B cell (primary cell): Measurements from ENCODE around the gene GOLGA6L2. TPM values are rescaled to one million over a fixed set of nuclear protein-coding genes. Genes with fewer than 3 reads are reported as not detected.

Experiments used
- ATAC-seq: fragments of 200-7000 bp; cut with Tn5 transposase; one replicate; pipeline ENCODE4 v1.10.0; 2021; ENCODE audit warnings: low read depth, mild to moderate bottlenecking, moderate number of reproducible peaks, moderate library complexity
- CTCF ChIA-PET: fragments of 350-600 bp; sonication (Branson Sonifier 250); formaldehyde crosslinking; loops from one replicate; lab custom pipeline; 2021; ENCODE audit warnings: antibody characterized with exemption, inconsistent platforms; lab: Charles Lee
- POLR2A ChIA-PET: fragments of 350-600 bp; sonication (Branson Sonifier 250); formaldehyde crosslinking; loops from one replicate; lab custom pipeline; 2021; ENCODE audit warnings: antibody characterized with exemption; lab: Charles Lee
- DNase-seq: peaks from one replicate; pipeline ENCODE4 v3.0.0; 2013
- H2AFZ ChIP-seq: 2 replicates; pipeline ENCODE4 v1.6.1; 2012; ENCODE audit warnings: mild to moderate bottlenecking, low read depth, low read length; ENCODE audit not compliant: insufficient read depth, poor library complexity, severe bottlenecking
- H3K27ac ChIP-seq, 2 donors: 1 replicate in 1 of 2; 2 replicates in 1 of 2; pipeline ENCODE4 v1.5.1; 2012 to 2013; ENCODE audit warnings: low read length in 2 of 2, mild to moderate bottlenecking in 2 of 2, moderate library complexity in 1 of 2
- H3K27me3 ChIP-seq, 4 experiments: fragments of 200-600 bp in 1 of 4; sonication (generic) in 1 of 4; replicated peaks in 1 of 4; 1 replicate in 2 of 4; 2 replicates in 2 of 4; pipeline versions ENCODE4 v1.6.1 to v1.7.0; 2013 to 2016; ENCODE audit warnings: low read length in 3 of 4, mild to moderate bottlenecking in 2 of 4, mixed read lengths in 1 of 4, moderate library complexity in 1 of 4; ENCODE audit not compliant: insufficient read depth in 4 of 4, control insufficient read depth in 3 of 4; ENCODE audit errors: control extremely low read depth in 1 of 4
- H3K36me3 ChIP-seq, 2 experiments: replicated peaks in 1 of 2; 1 replicate in 1 of 2; 2 replicates in 1 of 2; pipeline versions ENCODE4 v1.6.1 to v1.7.1; 2013; ENCODE audit warnings: low read length in 1 of 2; ENCODE audit not compliant: insufficient read depth in 2 of 2, control insufficient read depth in 1 of 2; ENCODE audit errors: control extremely low read depth in 1 of 2, extremely low read depth in 1 of 2
- H3K4me1 ChIP-seq, 2 donors: fragments of 200-600 bp in 1 of 2; sonication (generic) in 1 of 2; 1 replicate in 1 of 2; 2 replicates in 1 of 2; pipeline versions ENCODE4 v1.5.1 to v1.6.1; 2013 to 2017; ENCODE audit warnings: low read length in 2 of 2; ENCODE audit not compliant: control insufficient read depth in 2 of 2, insufficient read depth in 2 of 2
- H3K4me2 ChIP-seq: replicated peaks from 2 replicates; pipeline ENCODE3; 2012; ENCODE audit warnings: mild to moderate bottlenecking, low read depth, low read length; ENCODE audit not compliant: poor library complexity, severe bottlenecking
- H3K4me3 ChIP-seq, 5 experiments: fragments of 200-600 bp in 1 of 5; sonication (generic) in 1 of 5; 1 replicate in 3 of 5; 2 replicates in 2 of 5; pipeline versions ENCODE4 v1.5.1 to v1.7.0; 2011 to 2016; ENCODE audit warnings: low read length in 4 of 5, mild to moderate bottlenecking in 4 of 5, low read depth in 2 of 5, control low read depth in 1 of 5, moderate library complexity in 1 of 5; ENCODE audit not compliant: insufficient read depth in 1 of 5; ENCODE audit errors: control extremely low read depth in 1 of 5, extremely low read depth in 1 of 5
- H3K79me2 ChIP-seq: fragments of 200-600 bp; sonication (generic); one replicate; pipeline ENCODE4 v1.6.0; 2016; ENCODE audit warnings: low read length; ENCODE audit not compliant: control insufficient read depth, insufficient read depth
- H3K9ac ChIP-seq: fragments of 200-600 bp; sonication (generic); 2 replicates; pipeline ENCODE4 v1.6.1; 2017; ENCODE audit warnings: mild to moderate bottlenecking, low read length, moderate library complexity
- H3K9me3 ChIP-seq, 3 donors: one replicate each; pipeline versions ENCODE4 v1.6.1 to v1.7.1; 2013; ENCODE audit warnings: low read length in 2 of 3; ENCODE audit not compliant: control insufficient read depth in 2 of 3, insufficient read depth in 1 of 3; ENCODE audit errors: control extremely low read depth in 1 of 3
- H4K20me1 ChIP-seq: 2 replicates; pipeline ENCODE4 v1.6.0; 2012; ENCODE audit warnings: mild to moderate bottlenecking, low read length; ENCODE audit not compliant: insufficient read depth, control insufficient read depth, poor library complexity, severe bottlenecking
- H3K27ac Mint-ChIP-seq: one replicate; pipeline ENCODE4 v1.8.0; 2021; ENCODE audit warnings: mixed read lengths
- H3K27me3 Mint-ChIP-seq: one replicate; pipeline ENCODE4 v1.8.0; 2021; ENCODE audit warnings: mixed read lengths
- H3K4me1 Mint-ChIP-seq: one replicate; pipeline ENCODE4 v1.8.0; 2021; ENCODE audit warnings: mixed read lengths
- H3K4me3 Mint-ChIP-seq: one replicate; pipeline ENCODE4 v1.8.0; 2021; ENCODE audit warnings: mixed read lengths
- H3K9me3 Mint-ChIP-seq: one replicate; pipeline ENCODE4 v1.8.0; 2022; ENCODE audit warnings: mixed read lengths; ENCODE audit not compliant: insufficient read depth
- CTCF ChIP-seq: fragments of 200-600 bp; IDR thresholded peaks from one replicate; pipeline ENCODE4 v1.8.0; 2022; ENCODE audit warnings: antibody characterized with exemption, mild to moderate bottlenecking
- EZH2 ChIP-seq: IDR thresholded peaks from 2 replicates; pipeline ENCODE4 v1.6.1; 2012; ENCODE audit warnings: borderline replicate concordance, low read depth, mild to moderate bottlenecking, moderate library complexity, low read length; ENCODE audit not compliant: insufficient read depth, poor library complexity, severe bottlenecking
- WGBS: methylation state at CpG from one replicate; pipeline ENCODE4 v1.1.5; 2013; ENCODE audit warnings: missing lambda C conversion rate; ENCODE audit not compliant: insufficient coverage; 5-methylcytosine and 5-hydroxymethylcytosine counted together
- intact Hi-C: fragments of 100-400 bp; cut with micrococcal nuclease; formaldehyde crosslinking; loops from one replicate; pipeline ENCODE4 v1.10.0; 2022
- polyA plus RNA-seq: library from polyadenylated mRNA; depleted of rRNA; stranded (reverse); fragments of >200 nt; gene quantifications from 2 replicates; pipeline ENCODE4 v1.2.3, GENCODE V29; 2012
- total RNA-seq, 2 donors: library from RNA; stranded (reverse); fragments of 120-200 nt in 1 of 2; gene quantifications; 1 replicate in 1 of 2; 2 replicates in 1 of 2; pipeline versions ENCODE4 v1.2.3 to v1.2.4, GENCODE V29; 2013 to 2022

GOLGA6L2 gene
- total and polyA plus RNA-seq, 2 donors (not counting 1 experiment from before 2014, with no cell fraction given), result not detected

GRCh38 chr15:23422099-23422945 lies 24.7 kb downstream of the GOLGA6L2 start:
- Mint-ChIP-seq H3K27ac (no peak overlapping the region), H3K4me1 (no peaks in the 10 kb centered on the region), H3K9me3 (no peaks in the 10 kb centered on the region), H3K27me3 (no peaks in the 10 kb centered on the region), H3K4me3 (no peak overlapping the region)
- ATAC-seq (no peak), DNase-seq (no peak)
- CTCF ChIA-PET, result no interaction called here
- no peak for TF ChIP-seq CTCF
- TF ChIP-seq EZH2, result no peak
- no peak overlapping the region for H3K4me2 ChIP-seq
- no peak overlapping the region for H3K27ac ChIP-seq
- intact Hi-C loops, result no loop called here
- no peak overlapping the region for H3K4me3 ChIP-seq
- H3K9ac ChIP-seq, result no peak overlapping the region
- WGBS, result 92% methylated on average over 16 of the region's 18 CpGs
- POLR2A ChIA-PET, result no interaction called here
- H4K20me1 ChIP-seq, result no peaks in the 10 kb centered on the region
- H3K9me3 ChIP-seq, result no peaks in the 10 kb centered on the region
- no peaks in the 10 kb centered on the region for H3K27me3 ChIP-seq
- H3K79me2 ChIP-seq, result no peaks in the 10 kb centered on the region
- no peak overlapping the region for H2AFZ ChIP-seq
- H3K4me1 ChIP-seq, result no peaks in the 10 kb centered on the region
- H3K36me3 ChIP-seq, result no peaks in the 10 kb centered on the region

GRCh38 chr15:23420806-23421575 lies 26.1 kb downstream of the GOLGA6L2 start:
- WGBS, result 71% methylated on average over 14 of the region's 16 CpGs
- TF ChIP-seq CTCF (no peak), EZH2 (no peak)
- no peaks in the 10 kb centered on the region for H3K36me3 ChIP-seq
- H2AFZ ChIP-seq, result no peak overlapping the region
- no peak overlapping the region for H3K27ac ChIP-seq
- ChIA-PET POLR2A (no interaction called here), CTCF (no interaction called here)
- H3K4me3 ChIP-seq, result no peak overlapping the region
- no peaks in the 10 kb centered on the region for H3K27me3 ChIP-seq
- H3K4me3 Mint-ChIP-seq, result no peak overlapping the region
- H3K4me2 ChIP-seq, result no peak overlapping the region
- H3K79me2 ChIP-seq, result no peaks in the 10 kb centered on the region
- no peaks in the 10 kb centered on the region for H3K9me3 Mint-ChIP-seq
- H3K27ac Mint-ChIP-seq, result no peak overlapping the region
- H4K20me1 ChIP-seq, result no peaks in the 10 kb centered on the region
- ATAC-seq, result no peak
- H3K9me3 ChIP-seq, result peaks cover 0 to 3% (median 0%) of the 10 kb centered on the region in 3 donors
- no peak overlapping the region for H3K9ac ChIP-seq
- no peaks in the 10 kb centered on the region for H3K4me1 Mint-ChIP-seq
- DNase-seq, result no peak
- no peaks in the 10 kb centered on the region for H3K27me3 Mint-ChIP-seq
- intact Hi-C loops, result no loop called here
- no peaks in the 10 kb centered on the region for H3K4me1 ChIP-seq
